GM23338 (cell line): ENCODE data around the gene XRCC4.

Source experiments
- CTCF ChIP-seq, 2 experiments: fragments of 200-600 bp in 1 of 2; sonication (generic) in 1 of 2; conservative IDR thresholded peaks; 2 replicates each; pipeline versions ENCODE4 v1.5.1 to v1.6.1; 2016 to 2017; ENCODE audit warnings: antibody characterized with exemption in 2 of 2, low read depth in 2 of 2, mild to moderate bottlenecking in 2 of 2, moderate library complexity in 1 of 2
- EZH2 ChIP-seq: fragments of 200-600 bp; sonication (generic); IDR thresholded peaks from one replicate; pipeline ENCODE4 v1.8.0; 2017; ENCODE audit warnings: antibody characterized with exemption, mild to moderate bottlenecking, low read depth; ENCODE audit not compliant: unreplicated experiment
- EZH2phosphoT487 ChIP-seq: fragments of 200-600 bp; sonication (generic); IDR thresholded peaks from one replicate; pipeline ENCODE4 v1.8.1; 2018; ENCODE audit warnings: antibody characterized with exemption; ENCODE audit not compliant: unreplicated experiment
- JUNB ChIP-seq: IDR thresholded peaks from one replicate; pipeline ENCODE4 v1.6.1; 2016; ENCODE audit warnings: antibody characterized with exemption; ENCODE audit not compliant: unreplicated experiment
- POLR2AphosphoS5 ChIP-seq: IDR thresholded peaks from 2 replicates; pipeline ENCODE4 v1.6.1; 2016; ENCODE audit warnings: antibody characterized with exemption, low read depth
- TF ChIP-seq, protein P1 (sequence below): fragments of 250-450 bp; sonication (Bioruptor Pico); IDR thresholded peaks from 2 replicates; pipeline ENCODE4 v1.5.0; 2020; ENCODE audit warnings: mild to moderate bottlenecking, moderate library complexity
- TF ChIP-seq, protein P2 (sequence below): IDR thresholded peaks from one replicate; pipeline ENCODE4 v1.6.1; 2018; ENCODE audit warnings: antibody characterized with exemption; ENCODE audit not compliant: unreplicated experiment

DNA sequence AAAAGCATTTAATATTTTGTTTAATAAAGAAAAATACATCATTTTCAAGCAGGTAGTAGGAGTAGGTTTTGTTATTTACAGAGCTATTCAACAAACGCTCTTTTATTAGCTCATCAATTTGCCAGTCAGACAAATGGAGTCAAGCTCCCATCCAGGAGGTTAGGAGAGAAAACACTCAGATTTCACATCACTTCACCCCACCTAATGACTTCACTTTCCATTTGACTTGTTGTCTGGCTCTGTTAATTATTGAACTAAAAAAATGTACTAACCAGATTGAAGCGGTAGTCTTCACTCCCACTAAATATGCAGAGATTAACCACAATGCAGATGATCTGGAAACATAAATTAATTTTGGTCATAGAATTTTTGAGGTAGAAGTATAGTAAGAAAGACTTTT is 200.6 kb downstream of the XRCC4 start:
- TF ChIP-seq CTCF (conservative IDR thresholded peaks at IDR 0.05; ENCODE audit: low read depth in 2 of 2): no peak
- TF ChIP-seq EZH2: no peak
- TF ChIP-seq POLR2AphosphoS5: no peak
- TF ChIP-seq, protein P1, sequence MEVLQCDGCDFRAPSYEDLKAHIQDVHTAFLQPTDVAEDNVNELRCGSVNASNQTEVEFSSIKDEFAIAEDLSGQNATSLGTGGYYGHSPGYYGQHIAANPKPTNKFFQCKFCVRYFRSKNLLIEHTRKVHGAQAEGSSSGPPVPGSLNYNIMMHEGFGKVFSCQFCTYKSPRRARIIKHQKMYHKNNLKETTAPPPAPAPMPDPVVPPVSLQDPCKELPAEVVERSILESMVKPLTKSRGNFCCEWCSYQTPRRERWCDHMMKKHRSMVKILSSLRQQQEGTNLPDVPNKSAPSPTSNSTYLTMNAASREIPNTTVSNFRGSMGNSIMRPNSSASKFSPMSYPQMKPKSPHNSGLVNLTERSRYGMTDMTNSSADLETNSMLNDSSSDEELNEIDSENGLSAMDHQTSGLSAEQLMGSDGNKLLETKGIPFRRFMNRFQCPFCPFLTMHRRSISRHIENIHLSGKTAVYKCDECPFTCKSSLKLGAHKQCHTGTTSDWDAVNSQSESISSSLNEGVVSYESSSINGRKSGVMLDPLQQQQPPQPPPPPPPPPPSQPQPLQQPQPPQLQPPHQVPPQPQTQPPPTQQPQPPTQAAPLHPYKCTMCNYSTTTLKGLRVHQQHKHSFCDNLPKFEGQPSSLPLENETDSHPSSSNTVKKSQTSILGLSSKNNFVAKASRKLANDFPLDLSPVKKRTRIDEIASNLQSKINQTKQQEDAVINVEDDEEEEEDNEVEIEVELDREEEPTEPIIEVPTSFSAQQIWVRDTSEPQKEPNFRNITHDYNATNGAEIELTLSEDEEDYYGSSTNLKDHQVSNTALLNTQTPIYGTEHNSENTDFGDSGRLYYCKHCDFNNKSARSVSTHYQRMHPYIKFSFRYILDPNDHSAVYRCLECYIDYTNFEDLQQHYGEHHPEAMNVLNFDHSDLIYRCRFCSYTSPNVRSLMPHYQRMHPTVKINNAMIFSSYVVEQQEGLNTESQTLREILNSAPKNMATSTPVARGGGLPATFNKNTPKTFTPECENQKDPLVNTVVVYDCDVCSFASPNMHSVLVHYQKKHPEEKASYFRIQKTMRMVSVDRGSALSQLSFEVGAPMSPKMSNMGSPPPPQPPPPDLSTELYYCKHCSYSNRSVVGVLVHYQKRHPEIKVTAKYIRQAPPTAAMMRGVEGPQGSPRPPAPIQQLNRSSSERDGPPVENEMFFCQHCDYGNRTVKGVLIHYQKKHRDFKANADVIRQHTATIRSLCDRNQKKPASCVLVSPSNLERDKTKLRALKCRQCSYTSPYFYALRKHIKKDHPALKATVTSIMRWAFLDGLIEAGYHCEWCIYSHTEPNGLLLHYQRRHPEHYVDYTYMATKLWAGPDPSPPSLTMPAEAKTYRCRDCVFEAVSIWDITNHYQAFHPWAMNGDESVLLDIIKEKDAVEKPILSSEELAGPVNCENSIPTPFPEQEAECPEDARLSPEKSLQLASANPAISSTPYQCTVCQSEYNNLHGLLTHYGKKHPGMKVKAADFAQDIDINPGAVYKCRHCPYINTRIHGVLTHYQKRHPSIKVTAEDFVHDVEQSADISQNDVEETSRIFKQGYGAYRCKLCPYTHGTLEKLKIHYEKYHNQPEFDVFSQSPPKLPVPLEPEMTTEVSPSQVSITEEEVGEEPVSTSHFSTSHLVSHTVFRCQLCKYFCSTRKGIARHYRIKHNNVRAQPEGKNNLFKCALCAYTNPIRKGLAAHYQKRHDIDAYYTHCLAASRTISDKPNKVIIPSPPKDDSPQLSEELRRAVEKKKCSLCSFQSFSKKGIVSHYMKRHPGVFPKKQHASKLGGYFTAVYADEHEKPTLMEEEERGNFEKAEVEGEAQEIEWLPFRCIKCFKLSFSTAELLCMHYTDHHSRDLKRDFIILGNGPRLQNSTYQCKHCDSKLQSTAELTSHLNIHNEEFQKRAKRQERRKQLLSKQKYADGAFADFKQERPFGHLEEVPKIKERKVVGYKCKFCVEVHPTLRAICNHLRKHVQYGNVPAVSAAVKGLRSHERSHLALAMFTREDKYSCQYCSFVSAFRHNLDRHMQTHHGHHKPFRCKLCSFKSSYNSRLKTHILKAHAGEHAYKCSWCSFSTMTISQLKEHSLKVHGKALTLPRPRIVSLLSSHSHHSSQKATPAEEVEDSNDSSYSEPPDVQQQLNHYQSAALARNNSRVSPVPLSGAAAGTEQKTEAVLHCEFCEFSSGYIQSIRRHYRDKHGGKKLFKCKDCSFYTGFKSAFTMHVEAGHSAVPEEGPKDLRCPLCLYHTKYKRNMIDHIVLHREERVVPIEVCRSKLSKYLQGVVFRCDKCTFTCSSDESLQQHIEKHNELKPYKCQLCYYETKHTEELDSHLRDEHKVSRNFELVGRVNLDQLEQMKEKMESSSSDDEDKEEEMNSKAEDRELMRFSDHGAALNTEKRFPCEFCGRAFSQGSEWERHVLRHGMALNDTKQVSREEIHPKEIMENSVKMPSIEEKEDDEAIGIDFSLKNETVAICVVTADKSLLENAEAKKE (CRISPR knock-in tag): no peak
- no peak for TF ChIP-seq JUNB
- TF ChIP-seq EZH2phosphoT487: no peak
- TF ChIP-seq, protein P2, sequence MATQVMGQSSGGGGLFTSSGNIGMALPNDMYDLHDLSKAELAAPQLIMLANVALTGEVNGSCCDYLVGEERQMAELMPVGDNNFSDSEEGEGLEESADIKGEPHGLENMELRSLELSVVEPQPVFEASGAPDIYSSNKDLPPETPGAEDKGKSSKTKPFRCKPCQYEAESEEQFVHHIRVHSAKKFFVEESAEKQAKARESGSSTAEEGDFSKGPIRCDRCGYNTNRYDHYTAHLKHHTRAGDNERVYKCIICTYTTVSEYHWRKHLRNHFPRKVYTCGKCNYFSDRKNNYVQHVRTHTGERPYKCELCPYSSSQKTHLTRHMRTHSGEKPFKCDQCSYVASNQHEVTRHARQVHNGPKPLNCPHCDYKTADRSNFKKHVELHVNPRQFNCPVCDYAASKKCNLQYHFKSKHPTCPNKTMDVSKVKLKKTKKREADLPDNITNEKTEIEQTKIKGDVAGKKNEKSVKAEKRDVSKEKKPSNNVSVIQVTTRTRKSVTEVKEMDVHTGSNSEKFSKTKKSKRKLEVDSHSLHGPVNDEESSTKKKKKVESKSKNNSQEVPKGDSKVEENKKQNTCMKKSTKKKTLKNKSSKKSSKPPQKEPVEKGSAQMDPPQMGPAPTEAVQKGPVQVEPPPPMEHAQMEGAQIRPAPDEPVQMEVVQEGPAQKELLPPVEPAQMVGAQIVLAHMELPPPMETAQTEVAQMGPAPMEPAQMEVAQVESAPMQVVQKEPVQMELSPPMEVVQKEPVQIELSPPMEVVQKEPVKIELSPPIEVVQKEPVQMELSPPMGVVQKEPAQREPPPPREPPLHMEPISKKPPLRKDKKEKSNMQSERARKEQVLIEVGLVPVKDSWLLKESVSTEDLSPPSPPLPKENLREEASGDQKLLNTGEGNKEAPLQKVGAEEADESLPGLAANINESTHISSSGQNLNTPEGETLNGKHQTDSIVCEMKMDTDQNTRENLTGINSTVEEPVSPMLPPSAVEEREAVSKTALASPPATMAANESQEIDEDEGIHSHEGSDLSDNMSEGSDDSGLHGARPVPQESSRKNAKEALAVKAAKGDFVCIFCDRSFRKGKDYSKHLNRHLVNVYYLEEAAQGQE: no peak
